HFF-Myc (cell line): Measurements from ENCODE around the gene LSM10.

Experiments
- DNase-seq: peaks from one replicate; pipeline ENCODE4 v3.0.0-alpha.2; 2011; ENCODE audit warnings: low read depth; ENCODE audit errors: extremely low read depth
- H3K4me3 ChIP-seq: replicated peaks from 2 replicates; pipeline ENCODE4 v1.5.1; 2011; ENCODE audit warnings: low read depth, mild to moderate bottlenecking, control low read depth, low read length
- TF ChIP-seq, protein P1 (sequence below): IDR thresholded peaks from 2 replicates; pipeline ENCODE4 v1.5.1; 2012; ENCODE audit warnings: mild to moderate bottlenecking, low read depth, low read length, control low read depth; ENCODE audit errors: missing control alignments

LSM10 gene

DNA sequence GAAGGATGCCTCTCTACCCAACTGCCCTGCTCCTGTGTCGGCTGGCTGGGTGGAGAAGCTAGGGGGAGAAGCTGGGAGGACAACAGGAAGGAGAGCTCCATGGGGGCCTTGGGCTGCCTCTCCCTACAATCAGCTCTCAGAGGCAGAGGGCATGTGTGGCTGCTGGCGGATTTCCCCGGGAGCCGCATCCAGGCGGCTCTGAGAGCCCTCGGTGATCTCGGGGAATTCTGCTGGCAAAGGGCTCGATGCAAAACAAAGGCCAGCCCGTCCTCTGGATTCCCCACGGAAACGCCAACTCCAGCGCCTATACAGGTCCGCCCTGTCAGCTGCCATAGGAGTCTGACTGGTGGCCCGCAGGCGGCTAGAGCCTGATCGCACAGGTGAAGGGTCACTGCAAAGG lies 47.9 kb downstream of the LSM10 start:
- no peak for DNase-seq
- TF ChIP-seq, protein P1, sequence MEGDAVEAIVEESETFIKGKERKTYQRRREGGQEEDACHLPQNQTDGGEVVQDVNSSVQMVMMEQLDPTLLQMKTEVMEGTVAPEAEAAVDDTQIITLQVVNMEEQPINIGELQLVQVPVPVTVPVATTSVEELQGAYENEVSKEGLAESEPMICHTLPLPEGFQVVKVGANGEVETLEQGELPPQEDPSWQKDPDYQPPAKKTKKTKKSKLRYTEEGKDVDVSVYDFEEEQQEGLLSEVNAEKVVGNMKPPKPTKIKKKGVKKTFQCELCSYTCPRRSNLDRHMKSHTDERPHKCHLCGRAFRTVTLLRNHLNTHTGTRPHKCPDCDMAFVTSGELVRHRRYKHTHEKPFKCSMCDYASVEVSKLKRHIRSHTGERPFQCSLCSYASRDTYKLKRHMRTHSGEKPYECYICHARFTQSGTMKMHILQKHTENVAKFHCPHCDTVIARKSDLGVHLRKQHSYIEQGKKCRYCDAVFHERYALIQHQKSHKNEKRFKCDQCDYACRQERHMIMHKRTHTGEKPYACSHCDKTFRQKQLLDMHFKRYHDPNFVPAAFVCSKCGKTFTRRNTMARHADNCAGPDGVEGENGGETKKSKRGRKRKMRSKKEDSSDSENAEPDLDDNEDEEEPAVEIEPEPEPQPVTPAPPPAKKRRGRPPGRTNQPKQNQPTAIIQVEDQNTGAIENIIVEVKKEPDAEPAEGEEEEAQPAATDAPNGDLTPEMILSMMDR = no peak
- no peak overlapping the region for H3K4me3 ChIP-seq

DNA sequence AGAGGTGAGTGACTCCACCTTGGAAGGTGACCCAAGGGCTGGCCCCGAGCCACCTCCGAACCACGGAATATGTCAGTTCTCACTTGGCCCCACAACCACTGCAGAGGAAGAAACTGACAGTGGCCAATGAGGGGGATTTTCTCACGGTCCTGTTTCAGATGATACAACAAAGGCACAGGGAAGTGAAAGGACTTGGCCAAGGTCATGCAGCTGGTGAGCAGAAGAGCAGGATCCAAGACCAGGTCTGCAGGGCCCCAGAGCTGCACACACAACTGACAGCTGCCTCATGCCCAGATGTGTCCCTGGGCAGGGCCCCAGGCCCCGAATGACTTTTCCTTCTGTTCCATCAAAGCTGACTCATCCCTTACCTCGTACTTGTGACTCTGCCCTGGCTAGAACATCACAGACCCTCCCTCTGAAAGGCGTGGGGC lies 48.5 kb downstream of the LSM10 start:
- TF ChIP-seq, protein P1 = no peak
- no peak for DNase-seq
- H3K4me3 ChIP-seq = no peak overlapping the region

DNA sequence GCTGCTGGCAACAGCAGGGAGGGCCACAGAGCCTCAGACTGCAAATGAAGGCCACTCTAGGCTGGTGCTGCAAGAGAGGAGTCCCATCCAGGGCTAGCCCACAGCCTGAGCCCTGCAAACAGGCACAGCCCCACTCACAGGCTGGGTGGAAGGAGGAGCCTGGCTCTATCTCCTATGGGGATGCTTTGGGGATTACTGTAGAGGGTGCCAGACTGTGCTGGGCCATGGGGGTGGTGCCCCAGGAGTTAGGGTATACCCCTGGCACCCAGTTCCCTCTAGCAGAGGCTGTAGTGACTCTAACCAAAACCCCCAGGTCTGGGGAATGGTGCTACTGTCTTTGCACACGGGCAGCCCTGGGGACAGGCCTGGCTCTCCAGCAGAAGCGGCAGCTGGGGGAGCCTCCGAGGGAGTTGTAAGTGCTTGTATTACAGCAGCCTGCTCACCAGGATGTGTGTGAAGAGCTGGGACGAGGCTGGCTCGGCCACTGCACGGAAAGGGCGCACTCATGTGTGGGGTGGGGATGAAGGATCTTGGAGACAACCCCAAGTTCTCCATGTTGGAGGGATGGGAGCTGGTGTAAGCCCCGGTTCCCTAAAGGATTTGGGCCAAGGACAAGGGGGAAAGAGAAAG lies 50.9 kb downstream of the LSM10 start:
- no peak for DNase-seq
- TF ChIP-seq, protein P1 = no peak

DNA sequence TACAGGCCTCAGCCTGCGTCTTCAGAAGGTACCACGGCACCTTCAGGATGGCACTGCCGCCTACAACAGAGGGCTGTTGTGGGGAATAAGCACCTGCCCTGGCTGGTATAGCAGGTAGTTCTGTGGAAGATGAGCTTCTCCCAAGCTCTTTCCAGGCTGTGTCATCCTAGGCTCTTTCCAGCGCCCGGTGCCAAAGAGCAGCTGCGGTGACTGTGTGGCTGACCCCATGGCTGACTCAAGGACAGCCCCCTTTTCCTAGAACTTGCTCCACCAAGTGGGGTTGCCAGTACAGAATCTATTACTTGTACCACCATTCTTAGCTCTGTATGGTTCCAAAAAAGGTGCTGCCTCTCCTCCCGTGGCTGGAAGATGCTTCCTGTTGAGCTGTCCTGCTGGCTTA lies 52.4 kb downstream of the LSM10 start:
- TF ChIP-seq, protein P1 = no peak
- DNase-seq = no peak
- H3K4me3 ChIP-seq = no peak overlapping the region

More for the DNA sequence above, 50.9 kb downstream of the LSM10 start:
- H3K4me3 ChIP-seq = no peak overlapping the region

DNA sequence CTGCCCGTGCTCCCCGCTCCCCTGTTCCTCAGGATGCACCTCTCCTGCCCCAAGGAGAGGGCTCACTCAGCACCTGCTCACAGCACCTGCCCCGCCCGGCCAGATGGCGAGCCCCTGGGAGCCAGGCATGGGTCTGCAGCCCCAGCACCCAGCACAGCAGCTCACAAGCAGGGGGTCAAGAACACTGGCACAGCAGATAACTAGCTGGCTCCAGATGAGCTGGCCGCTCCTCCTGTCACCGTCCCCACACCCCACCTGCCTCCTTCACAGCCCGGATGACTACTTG lies 53.4 kb downstream of the LSM10 start:
- DNase-seq = no peak
- TF ChIP-seq, protein P1 = no peak
- H3K4me3 ChIP-seq = no peak overlapping the region

DNA sequence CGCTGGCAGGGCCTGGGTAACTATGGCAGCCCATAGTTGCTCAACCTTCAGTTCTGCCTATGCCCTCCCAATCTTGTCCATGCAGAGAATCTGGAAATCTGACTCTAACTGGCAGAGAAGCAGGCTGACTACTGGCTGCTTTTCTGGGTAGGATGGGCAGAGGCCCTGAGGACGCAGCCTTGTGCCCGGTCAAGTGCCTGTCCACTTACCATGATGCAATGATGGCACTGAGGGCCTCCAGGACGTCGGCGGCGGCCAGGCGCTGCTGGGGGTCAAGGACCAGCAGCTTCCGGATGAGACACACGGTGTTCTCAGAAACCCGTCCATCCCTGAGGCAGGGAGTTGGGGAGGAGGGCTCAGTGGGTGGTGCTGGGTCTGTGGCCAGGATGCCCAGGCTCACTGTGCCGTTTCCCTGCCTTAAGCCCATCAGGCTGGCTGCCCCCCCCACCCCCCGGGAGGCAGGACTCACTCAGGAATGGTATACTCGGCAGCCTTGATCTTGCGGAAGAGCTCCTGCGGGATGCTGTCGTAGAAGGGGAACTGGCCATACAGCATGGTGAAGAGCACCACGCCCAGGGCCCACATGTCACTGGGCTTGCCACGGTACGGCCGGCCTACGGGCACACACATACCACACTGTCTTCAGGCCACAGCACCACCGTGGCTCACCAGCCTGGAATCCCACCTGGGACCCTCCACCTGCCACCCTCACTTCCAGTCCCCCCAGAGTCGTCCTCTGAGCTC lies 53.9 kb downstream of the LSM10 start:
- no peak overlapping the region for H3K4me3 ChIP-seq
- TF ChIP-seq, protein P1 = no peak
- no peak for DNase-seq
